GM12874 (cell line): ENCODE results near the gene MAP6.

Source experiments
- CTCF ChIP-seq: IDR thresholded peaks from 2 replicates; pipeline ENCODE4 v1.5.1; 2011; ENCODE audit warnings: low read depth, mild to moderate bottlenecking, control low read depth, low read length, moderate library complexity; ENCODE audit not compliant: insufficient read depth

Gene MAP6

GRCh38 chr11:75560644-75561043 is 108.2 kb downstream of the MAP6 start:
- TF ChIP-seq CTCF, result no peak

GRCh38 chr11:75558939-75559843 is 109.6 kb downstream of the MAP6 start:
- no peak for TF ChIP-seq CTCF

GRCh38 chr11:75557666-75558494 is 111.0 kb downstream of the MAP6 start:
- TF ChIP-seq CTCF, result no peak

- no peak for TF ChIP-seq CTCF
Observed at GRCh38 chr11:75556275-75556674, 112.6 kb downstream of the MAP6 start.

GRCh38 chr11:75555079-75555811 is 113.6 kb downstream of the MAP6 start:
- no peak for TF ChIP-seq CTCF

- no peak for TF ChIP-seq CTCF
Observed at GRCh38 chr11:75554258-75555022, 114.4 kb downstream of the MAP6 start.

GRCh38 chr11:75553889-75554257 is 115.0 kb downstream of the MAP6 start:
- TF ChIP-seq CTCF, result no peak
